Measurements from ENCODE around the gene PID1. TPM values are rescaled to one million over a fixed set of nuclear protein-coding genes. Genes with fewer than 3 reads are reported as not detected.

Gene PID1, protein sequence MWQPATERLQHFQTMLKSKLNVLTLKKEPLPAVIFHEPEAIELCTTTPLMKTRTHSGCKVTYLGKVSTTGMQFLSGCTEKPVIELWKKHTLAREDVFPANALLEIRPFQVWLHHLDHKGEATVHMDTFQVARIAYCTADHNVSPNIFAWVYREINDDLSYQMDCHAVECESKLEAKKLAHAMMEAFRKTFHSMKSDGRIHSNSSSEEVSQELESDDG
- total RNA-seq, result 8.0 TPM
- long read RNA-seq, transcript PID1-203 (3 exons, 2,533 nt), result major isoform, 9 of 12 reads
- long read RNA-seq, partial matches to known transcripts, result 0 of 12 reads
- long read RNA-seq, other reads (novel, unspliced or antisense), result 0 of 12 reads

DNA sequence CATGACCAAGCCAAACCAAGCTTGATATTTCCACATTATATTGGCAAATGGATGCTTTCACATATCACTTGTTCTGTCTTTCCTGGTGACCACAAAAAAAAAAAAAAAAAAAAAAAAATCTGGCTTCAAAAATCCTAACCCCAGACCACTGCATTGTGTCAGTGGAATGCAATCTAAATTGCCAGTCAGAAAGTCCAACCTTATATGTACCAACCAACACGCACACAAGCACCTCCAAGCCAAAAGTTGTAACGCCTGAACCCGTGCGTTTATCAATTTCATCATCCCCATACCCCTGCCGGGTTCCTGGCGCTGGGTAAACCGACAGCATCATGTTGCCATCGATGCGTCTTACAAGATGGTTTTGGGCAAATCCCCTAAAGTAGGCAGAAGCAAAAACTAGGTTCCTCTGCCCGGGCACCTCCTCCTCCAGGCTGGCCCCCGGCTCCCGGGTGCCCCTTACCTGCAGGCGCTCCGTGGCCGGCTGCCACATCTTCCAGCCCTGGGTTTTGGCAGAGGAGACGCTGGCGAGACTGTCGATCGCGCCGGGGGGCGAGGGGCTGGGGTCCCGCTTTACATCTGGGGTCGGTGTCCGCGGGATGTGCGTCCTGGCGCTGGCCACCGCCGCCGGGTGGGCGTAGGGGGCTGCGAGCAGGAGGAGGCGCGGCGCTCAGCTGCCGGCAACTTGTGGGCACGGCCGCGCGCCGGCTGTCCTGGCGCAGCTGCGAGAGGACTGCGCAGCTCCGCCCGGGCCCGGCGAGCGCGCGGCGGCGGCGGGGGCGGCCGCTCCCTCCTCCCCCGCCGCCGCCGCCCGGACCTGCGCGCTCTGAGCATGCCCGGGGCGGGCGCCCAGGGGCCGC is at the start of gene PID1:
PID1 (minus strand) TSS at position 737 of the 860 bp plus-strand sequence; CDS start at position 493, 244 bp downstream.
- intact Hi-C loops (cut with micrococcal nuclease), result loop anchor here (5.0 to 10.0 kb wide), 3 partner anchors 138 to 1376 kb away; no protein-coding TSS in a partner anchor
- DNase-seq (peak; percentile 76), ATAC-seq (peak; percentile 87)

DNA sequence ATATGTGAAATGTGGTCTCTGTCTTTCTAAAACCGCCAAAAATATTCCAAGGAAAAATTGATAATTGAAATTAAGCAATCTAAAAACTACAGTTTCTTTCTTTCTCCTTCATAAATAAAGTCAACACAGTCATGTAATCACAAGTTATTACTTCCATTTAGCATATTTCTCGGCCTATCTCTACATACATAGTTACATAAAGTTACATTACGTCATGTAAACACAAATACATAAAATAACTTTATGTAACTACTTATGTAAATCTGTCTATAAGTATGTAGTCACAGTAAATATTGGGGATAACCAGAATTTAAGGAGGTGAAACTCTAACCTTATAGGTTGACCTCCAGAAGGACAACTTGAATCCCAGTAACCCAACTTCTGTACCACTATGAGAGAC is 48.5 kb upstream of the PID1 start:
- intact Hi-C loops (cut with micrococcal nuclease), result no loop called here
- ATAC-seq (no peak), DNase-seq (no peak)

DNA sequence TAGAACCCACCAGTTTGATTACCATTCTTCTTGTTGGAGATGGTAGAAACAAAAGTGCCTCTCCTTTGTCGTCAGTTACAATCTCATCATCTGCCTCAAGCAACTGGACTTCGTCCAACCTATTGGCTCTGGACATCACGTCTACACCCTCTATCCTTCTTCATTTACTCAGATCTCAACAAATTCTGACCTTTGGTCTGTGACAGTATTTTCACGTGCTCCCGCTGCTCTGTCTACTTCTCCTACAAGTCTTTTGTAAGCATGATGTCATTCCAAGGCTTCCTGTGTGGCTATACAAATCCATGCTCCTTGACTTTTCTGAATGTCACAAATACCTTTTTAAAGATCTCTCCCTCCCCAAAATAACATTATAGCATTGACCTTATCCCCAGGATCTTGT is 43.0 kb upstream of the PID1 start:
- DNase-seq, result no peak
- peak; percentile 19 for ATAC-seq
- intact Hi-C loops (cut with micrococcal nuclease), result no loop called here

DNA sequence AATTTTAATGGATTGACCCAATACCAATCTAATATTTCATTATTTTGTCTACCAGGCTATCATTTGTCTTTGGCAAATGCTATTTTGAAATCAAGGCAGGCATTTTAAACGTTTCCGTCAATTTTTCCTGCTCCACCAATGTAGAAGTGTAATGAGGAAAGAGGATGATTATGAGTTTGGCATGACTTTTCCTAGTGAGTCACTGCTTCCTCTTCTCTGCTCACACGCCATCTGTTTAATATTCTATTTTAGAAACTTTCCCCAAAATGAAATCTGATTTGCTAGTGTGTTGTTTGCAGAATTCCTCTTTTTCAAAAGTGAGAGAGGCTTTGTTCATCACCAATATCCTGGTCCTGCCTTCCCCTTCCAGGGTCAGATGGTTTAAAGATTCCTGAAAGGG is 42.5 kb upstream of the PID1 start:
- DNase-seq, result no peak
- intact Hi-C loops (cut with micrococcal nuclease), result no loop called here
- peak; percentile 87 for ATAC-seq

DNA sequence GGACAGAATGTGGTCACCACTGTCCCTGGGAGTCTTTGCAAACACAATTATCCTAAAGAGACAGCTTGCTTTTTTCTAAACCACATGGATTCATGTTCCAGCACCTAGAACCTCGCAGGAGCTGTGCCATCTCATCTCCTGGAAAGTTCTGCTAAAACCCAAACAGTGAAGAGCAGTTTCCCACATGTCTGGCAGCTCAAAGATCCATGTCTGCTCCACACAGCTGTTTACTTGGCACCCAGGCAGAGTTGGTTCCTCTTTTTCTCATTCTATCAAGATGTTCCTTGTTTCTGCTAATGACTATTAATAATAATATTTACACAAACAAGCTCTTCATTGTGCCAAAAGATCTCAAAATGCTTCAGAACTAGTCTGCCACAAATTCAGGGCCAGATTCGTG is 30.1 kb upstream of the PID1 start:
- ATAC-seq (peak; percentile 57), DNase-seq (no peak)
- intact Hi-C loops (cut with micrococcal nuclease), result no loop called here

DNA sequence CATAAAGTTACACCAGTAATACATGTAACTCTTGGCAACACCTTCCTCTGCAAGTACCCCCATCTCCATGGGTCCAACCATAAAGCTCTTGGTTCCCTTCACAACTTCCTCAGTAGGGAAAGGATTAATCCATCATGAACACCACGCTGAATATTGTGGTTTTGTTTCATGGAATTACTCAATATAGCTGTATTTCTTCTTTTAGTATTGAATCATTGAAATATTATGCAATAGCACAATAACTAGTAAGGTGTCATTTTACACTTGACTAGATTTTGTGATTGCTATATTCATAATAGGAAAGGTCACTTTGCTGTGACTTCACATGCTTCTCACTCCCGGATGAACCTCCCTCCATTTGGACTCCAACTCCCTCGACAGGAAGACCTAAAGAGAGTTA is 29.7 kb upstream of the PID1 start:
- intact Hi-C loops (cut with micrococcal nuclease), result no loop called here
- ATAC-seq (peak; percentile 46), DNase-seq (no peak)

DNA sequence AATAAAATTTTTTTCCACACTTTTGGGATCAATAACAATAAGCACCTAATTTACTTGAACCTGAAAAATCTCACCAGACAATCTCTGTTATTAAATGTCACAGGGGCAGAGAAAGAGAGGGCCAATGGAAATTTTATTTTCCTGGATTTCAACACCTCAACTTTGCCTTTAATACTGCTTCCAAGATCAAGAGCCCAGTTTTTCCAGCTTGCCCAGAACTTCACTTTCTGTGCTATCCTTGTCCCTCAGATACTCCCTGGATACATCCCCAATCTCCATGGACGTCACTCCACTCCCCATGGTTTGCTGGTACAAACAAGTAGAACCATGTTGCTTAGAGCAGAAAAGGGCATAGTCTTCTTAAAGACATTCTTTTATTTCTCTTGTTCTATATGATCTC is 29.3 kb upstream of the PID1 start:
- intact Hi-C loops (cut with micrococcal nuclease), result no loop called here
- DNase-seq (no peak), ATAC-seq (no peak)

DNA sequence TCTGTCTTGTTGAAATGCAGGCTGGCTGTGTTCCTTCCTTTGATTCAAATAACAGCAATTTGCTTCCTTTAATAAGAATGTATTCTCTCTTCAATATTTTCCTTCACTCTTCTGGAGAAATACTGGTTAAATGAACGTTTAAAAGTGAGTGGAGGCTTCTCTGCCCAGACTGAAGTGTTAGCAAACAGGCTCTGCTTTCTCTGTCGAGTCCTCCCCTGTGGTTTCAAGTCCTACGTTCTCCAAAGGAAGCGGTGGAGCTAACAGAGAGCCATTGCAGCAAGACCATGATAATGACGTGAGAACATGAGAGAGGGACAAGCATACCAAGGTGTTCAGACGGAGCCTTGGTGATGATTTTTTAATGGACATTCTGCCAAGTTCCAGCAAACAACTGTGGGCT is 26.2 kb upstream of the PID1 start:
- ATAC-seq, result peak; percentile 75

DNA sequence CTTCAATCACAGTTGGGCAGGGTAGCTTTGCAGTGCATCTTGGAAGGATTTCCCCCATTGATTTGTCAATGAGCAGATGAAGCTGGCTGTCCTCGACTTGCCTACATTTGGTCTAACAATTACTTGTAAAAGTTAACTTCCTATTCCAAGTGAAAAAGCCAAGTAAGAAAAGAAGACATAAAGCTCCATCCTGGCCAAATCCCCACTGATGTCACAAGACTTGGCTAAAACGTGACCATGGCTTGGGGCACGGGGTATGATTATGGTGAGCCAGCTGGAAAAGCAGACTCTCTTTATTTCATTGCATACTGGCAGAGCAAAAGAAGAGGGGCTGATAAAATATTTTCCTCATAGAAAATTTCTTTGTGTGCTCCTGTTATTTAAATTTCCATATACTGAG is 25.4 kb upstream of the PID1 start:
- DNase-seq (no peak), ATAC-seq (peak; percentile 61)
- intact Hi-C loops (cut with micrococcal nuclease), result no loop called here

More for the DNA sequence above, 26.2 kb upstream of the PID1 start:
- intact Hi-C loops (cut with micrococcal nuclease), result no loop called here
- no peak for DNase-seq

DNA sequence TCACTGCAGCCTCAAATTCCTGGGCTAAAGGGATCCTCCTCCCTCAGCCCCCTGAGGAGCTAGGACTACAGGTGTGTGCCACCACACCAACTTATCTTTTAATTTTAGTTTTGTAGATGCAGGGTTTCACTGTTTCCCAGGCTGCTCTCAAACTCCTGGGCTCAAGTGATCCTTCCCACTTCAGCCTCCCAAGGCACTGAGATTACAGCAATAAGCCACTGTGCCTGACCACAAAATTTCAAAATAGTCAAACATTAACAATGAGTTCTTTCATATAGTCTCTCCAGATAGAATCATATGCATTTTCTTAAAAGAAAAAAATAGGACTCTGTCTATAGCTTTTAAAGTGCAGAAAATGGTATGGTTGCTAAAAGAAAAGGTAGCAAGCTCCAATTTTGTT is 24.9 kb upstream of the PID1 start:
- intact Hi-C loops (cut with micrococcal nuclease), result no loop called here
- no peak for ATAC-seq

DNA sequence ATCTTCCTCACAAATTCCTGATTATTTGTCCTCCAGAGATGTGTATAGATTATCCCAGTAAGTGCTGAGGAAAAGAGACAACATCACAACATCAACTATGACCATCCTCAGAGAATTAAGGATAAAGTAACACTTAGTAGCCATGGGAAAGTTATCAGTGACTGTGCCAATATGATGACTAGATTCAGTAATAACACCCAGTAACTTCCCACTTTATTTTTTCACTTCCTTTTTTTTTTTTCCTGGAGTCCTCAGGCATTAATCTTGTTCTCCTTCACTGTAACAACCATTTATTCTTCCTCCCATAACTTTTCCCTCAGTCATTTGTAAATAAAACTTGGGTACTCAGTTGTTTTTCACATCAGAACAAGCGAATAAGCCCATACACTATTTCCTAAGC is 16.7 kb upstream of the PID1 start:
- no peak for ATAC-seq
- DNase-seq, result no peak
- intact Hi-C loops (cut with micrococcal nuclease), result no loop called here

More for the DNA sequence above, 24.9 kb upstream of the PID1 start:
- DNase-seq, result no peak

DNA sequence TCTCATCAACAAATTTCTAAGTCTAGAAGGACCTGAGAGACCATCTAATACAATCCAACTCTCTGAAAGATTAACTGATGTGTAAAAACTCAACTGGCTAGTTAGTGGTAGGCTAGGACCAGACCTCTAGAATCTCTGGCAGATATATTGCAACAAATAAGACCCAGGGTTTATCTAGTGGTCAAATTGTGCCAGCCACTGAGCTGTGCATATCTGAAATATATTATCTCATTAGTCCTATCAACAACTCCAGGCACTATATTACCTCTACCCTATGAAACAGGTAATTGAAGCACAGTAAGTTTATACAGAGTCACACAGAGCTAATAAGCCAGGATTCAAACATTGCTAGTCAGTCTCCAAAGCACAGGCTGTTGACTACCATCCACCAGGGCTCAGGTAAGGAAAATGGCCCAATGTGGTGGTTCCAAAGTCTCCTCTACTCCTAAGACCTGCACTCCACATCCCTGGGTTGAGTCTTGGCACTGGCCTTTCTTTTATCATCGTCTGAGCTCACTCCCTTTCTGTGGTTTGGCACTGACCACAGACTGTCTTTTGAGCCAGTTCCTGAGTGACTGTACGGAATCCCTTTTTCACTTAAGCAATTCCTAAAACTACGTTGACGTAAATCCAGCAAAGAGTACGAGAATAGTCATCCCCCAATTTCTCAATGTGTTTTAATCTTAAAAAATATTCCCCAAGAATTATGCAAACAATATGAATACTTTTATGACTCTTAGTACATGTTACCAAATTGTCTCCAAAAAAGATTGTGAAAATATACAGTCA is 11.9 kb upstream of the PID1 start:
- intact Hi-C loops (cut with micrococcal nuclease), result no loop called here
- no peak for DNase-seq
- peak; percentile 97 for ATAC-seq

DNA sequence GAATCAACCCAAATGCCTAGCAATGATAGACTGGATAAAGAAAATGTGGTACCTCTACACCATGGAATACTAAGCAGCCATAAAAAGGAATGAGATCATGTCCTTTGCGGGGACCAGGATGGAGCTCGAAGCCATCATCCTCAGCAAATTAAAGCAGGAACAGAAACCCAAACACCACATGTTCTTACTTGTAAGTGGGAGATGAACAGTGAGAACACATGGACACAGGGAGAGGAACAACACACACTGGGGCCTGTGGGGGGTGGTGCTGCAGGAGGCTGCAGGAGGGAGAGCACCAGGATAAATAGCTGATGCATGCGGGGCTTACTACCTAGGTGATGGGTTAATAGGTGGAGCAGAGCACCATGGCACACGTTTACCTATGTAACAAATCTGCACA is 8.4 kb upstream of the PID1 start:
- intact Hi-C loops (cut with micrococcal nuclease), result loop anchor here (10.0 kb wide), 2 partner anchors 585 to 1385 kb away; no protein-coding TSS in a partner anchor
- ATAC-seq (no peak), DNase-seq (no peak)

DNA sequence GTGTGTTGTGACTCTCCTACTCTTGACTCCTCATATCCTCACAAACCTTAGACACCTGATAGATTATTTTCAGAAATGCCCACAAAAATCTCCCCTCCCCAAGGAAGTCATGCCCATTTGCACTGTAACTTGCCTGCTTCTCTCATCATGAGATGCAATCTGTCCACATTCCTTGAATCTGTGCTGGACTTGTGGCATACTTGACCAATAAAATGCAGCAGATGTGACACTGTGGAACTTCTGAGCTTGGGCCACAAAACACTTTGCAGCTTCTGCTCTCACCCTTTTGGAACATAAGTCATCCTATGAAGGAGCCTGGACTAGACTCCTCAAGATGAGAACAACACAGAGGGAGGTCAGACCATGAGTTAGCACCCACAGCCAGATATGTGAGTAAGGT is 4.4 kb upstream of the PID1 start:
- ATAC-seq, result no peak
- intact Hi-C loops (cut with micrococcal nuclease), result loop anchor here (10.0 kb wide), 2 partner anchors 581 to 1381 kb away; no protein-coding TSS in a partner anchor
- DNase-seq, result no peak

DNA sequence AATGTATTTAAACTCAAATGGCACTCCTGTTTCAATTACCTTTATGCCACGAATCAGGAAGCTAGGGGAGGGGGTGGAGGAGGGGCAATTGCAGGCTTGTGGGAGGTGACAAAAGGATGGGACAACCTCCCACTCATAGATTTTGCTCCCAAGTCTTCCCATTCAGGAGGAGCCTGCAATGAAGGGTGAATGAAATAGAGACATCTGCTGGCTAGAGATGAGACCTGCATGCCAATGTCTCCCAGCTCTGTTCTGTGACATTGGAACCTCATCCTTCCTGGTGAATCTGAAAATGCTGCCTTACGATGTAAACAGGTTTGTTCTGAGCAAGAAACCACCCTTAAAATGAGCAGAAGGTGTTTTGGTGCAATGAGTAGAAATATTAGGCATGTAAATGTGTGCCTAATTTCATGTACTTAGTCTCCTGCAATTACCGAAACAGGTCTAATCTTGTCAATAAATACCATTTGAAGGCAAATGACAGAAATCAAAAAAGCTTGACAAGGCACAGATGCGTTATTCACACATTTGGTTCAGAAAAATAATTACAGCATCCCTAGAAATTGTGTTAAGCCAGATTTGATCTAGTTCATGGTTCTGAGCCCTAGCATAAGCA is 2.7 kb upstream of the PID1 start:
- peak; percentile 81 for ATAC-seq
- no peak for DNase-seq
- intact Hi-C loops (cut with micrococcal nuclease), result loop anchor here (5.0 to 10.0 kb wide), 3 partner anchors 142 to 1379 kb away; no protein-coding TSS in a partner anchor

DNA sequence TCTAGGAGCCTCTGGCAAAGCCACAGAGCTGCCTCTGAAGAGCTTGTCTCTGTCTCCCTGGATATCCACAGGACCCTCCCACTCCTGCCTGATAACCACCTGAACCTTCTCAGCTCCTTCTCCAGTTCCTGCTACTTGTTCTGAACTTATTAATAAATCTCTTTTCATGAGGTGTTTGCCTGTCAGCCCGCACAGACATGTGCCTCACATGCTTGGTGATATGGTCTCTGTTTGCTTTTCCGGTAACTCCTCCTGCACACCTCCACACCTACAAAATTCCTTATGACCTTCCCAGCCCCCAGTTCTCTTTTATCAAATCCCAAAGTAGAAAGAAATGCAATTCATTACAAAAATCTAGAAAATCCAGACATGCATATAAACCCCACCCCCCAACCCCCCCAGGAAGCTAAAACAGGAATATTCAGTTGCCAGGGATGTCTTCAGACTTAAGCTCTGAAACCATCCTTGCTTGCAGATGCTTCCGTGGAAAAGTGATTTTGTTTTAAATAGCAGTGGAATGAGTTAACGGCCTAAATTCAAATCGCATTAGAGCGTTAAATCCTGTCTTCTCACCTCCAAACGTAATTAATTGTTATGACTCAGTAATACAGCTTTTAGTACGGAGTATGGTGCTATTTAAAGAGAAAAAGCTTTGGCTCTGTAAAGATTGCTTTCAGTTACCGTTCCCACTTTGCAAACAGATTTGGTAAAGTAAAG is 2.1 kb upstream of the PID1 start:
- intact Hi-C loops (cut with micrococcal nuclease), result loop anchor here (5.0 to 10.0 kb wide), 3 partner anchors 141 to 1378 kb away; no protein-coding TSS in a partner anchor
- DNase-seq, result no peak
- no peak for ATAC-seq

DNA sequence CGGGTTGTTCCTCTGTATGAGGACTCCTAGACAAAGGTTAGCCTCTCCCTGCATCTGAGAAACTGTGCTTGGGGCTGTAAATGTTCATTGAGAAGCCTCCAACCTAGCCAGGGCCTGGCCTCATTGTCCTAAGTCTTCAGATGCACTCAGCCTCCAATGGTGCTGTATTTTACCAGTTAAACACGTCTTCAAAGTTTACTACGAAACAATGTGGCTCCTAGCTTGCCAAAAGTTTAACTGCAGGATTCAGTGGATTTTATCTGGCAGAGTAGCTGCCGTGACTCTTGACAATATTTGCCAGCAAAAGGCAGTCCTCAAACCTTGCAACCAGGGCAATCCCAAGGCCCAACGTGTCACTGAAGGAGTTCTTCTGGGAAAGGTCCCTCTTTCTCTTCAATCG is 1.1 kb downstream of the PID1 start:
- intact Hi-C loops (cut with micrococcal nuclease), result loop anchor here (5.0 to 10.0 kb wide), 3 partner anchors 138 to 1375 kb away; no protein-coding TSS in a partner anchor
- no peak for DNase-seq
- no peak for ATAC-seq

DNA sequence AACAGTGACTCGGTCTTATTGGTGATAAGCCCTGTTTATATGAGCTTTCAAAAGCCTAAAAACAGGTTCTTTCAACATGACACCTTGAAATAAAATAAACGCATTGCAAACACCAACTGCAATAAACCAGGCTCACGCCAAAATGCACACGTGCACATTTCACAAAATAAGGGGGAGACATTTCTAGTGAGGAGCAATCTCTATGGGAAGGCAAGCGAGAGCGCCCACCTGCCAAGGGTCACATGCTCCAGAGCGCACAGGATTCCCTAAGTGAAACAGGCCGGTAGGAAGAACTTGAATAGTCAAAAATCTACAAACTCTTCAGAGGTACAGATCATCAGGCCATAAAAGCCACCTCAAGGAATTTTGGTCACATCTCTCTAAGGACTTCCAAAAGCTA is 1.9 kb downstream of the PID1 start:
- ATAC-seq, result no peak
- no peak for DNase-seq
- intact Hi-C loops (cut with micrococcal nuclease), result no loop called here

Data from left ventricle myocardium superior (tissue), 1 donor.